MCF 10A (cell line): Measurements from ENCODE around the gene NOTCH2. TPM values are rescaled to one million over a fixed set of nuclear protein-coding genes. Genes with fewer than 3 reads are reported as not detected.

Experiments
- BruUV-seq: library from RNA; stranded (reverse); fragments of 400-500 nt; replicated peaks from 2 replicates; lab custom pipeline; 2021; lab: Mats Ljungman, UMichigan
- CTCF ChIA-PET: fragments of 300-600 bp; sonication (Branson Sonifier 250); formaldehyde crosslinking; extraction: SDS; loops from one replicate; lab custom pipeline; 2021; ENCODE audit warnings: antibody characterized with exemption, inconsistent platforms; lab: Yijun Ruan, JAX
- POLR2A ChIA-PET: fragments of 300-600, 350-650 bp; sonication (Branson Sonifier 250); formaldehyde crosslinking; extraction: SDS; loops from one replicate; lab custom pipeline; 2020; ENCODE audit warnings: antibody characterized with exemption, inconsistent platforms; lab: Yijun Ruan, JAX
- DNase-seq: peaks from one replicate; pipeline ENCODE4 v3.0.0-alpha.2; 2018; ENCODE audit not compliant: unreplicated experiment
- H3K27ac Mint-ChIP-seq: one replicate; pipeline ENCODE4 v1.8.0; 2022; ENCODE audit warnings: mild to moderate bottlenecking, low read depth, mixed read lengths; ENCODE audit not compliant: unreplicated experiment
- H3K27me3 Mint-ChIP-seq: one replicate; pipeline ENCODE4 v1.8.0; 2022; ENCODE audit warnings: mixed read lengths; ENCODE audit not compliant: insufficient read depth, unreplicated experiment
- H3K36me3 Mint-ChIP-seq: one replicate; pipeline ENCODE4 v1.8.0; 2022; ENCODE audit warnings: mild to moderate bottlenecking, moderate library complexity, mixed read lengths; ENCODE audit not compliant: insufficient read depth, unreplicated experiment
- H3K4me1 Mint-ChIP-seq: one replicate; pipeline ENCODE4 v1.8.0; 2022; ENCODE audit warnings: mixed read lengths; ENCODE audit not compliant: insufficient read depth, unreplicated experiment
- H3K4me3 Mint-ChIP-seq: one replicate; pipeline ENCODE4 v1.8.0; 2022; ENCODE audit warnings: mild to moderate bottlenecking, moderate library complexity, mixed read lengths; ENCODE audit not compliant: unreplicated experiment
- H3K9me3 Mint-ChIP-seq: one replicate; pipeline ENCODE4 v1.8.0; 2022; ENCODE audit warnings: mixed read lengths; ENCODE audit not compliant: unreplicated experiment
- intact Hi-C: fragments of 100-400 bp; cut with micrococcal nuclease; formaldehyde crosslinking; loops from 2 replicates; pipeline ENCODE4 v1.14.1; 2022
- total RNA-seq: library from RNA; stranded (reverse); gene quantifications from 2 replicates; pipeline ENCODE4 v1.2.3, GENCODE V29; 2022
- TF ChIP-seq, protein P1 (sequence below): fragments of 200-600 bp; IDR thresholded peaks from one replicate; pipeline ENCODE4 v1.8.0; 2022; ENCODE audit warnings: antibody characterized with exemption, mild to moderate bottlenecking; ENCODE audit not compliant: unreplicated experiment

NOTCH2 gene
- total RNA-seq, 1 experiment from 2014 or later: 128 TPM

DNA sequence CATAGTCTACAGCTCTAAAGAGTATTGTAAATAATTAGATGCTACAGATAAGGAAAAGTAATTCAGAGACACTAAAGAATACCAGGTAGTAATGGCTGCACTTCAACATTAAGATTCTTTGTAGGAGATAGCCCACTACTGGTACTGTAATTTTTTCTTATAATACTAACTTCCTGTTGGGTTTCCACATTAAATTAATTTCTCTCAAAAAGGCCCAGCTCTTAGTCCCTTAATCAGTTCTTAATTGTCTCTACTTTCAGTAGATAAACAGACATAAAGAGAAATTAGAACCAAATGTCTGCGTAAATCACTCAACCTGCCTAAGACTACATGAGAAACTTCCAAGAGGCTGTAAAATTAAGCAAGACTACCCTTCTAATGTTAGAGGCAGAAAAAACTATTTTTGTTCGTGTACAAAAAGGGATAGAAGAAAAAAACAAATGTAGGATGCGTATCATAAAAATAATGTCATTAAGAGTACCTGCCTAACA, 83.4 kb downstream of the NOTCH2 start:
- TF ChIP-seq, protein P1, sequence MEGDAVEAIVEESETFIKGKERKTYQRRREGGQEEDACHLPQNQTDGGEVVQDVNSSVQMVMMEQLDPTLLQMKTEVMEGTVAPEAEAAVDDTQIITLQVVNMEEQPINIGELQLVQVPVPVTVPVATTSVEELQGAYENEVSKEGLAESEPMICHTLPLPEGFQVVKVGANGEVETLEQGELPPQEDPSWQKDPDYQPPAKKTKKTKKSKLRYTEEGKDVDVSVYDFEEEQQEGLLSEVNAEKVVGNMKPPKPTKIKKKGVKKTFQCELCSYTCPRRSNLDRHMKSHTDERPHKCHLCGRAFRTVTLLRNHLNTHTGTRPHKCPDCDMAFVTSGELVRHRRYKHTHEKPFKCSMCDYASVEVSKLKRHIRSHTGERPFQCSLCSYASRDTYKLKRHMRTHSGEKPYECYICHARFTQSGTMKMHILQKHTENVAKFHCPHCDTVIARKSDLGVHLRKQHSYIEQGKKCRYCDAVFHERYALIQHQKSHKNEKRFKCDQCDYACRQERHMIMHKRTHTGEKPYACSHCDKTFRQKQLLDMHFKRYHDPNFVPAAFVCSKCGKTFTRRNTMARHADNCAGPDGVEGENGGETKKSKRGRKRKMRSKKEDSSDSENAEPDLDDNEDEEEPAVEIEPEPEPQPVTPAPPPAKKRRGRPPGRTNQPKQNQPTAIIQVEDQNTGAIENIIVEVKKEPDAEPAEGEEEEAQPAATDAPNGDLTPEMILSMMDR: no peak
- Mint-ChIP-seq H3K4me3 (no peak overlapping the region), H3K27me3 (no peaks in the 10 kb centered on the region), H3K4me1 (peaks cover 44% of the 10 kb centered on the region), H3K27ac (peak overlapping the region; percentile 91), H3K9me3 (no peaks in the 10 kb centered on the region), H3K36me3 (peaks cover 24% of the 10 kb centered on the region)
- BruUV-seq: no TSS peak
- ChIA-PET CTCF (no interaction called here), POLR2A (interaction anchor here (2.6 kb wide), 1 partner anchor 11 kb away, joined by 26 read pairs; no protein-coding TSS in a partner anchor)
- intact Hi-C loops: no loop called here
- DNase-seq: no peak

DNA sequence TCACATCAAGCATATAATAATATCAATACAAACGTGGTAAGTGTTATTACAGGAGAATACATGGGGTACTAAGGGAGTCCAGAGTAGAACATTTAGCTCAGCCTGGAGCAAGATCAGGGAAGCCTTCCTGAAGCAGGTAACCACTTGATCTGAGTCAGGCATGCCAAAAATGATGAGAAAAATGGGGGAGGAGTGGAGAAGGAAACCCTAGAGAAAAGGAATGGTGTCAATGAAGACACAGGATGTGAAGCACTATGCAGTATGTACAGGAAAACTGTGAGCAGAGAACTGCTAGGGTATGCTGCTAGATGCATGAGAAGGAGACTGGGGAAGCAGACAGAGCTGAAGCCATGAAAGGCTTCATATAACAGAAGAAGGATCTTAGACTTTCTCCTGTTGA, 84.7 kb downstream of the NOTCH2 start:
- H3K4me3 Mint-ChIP-seq: no peak overlapping the region
- no peaks in the 10 kb centered on the region for H3K9me3 Mint-ChIP-seq
- intact Hi-C loops: no loop called here

DNA sequence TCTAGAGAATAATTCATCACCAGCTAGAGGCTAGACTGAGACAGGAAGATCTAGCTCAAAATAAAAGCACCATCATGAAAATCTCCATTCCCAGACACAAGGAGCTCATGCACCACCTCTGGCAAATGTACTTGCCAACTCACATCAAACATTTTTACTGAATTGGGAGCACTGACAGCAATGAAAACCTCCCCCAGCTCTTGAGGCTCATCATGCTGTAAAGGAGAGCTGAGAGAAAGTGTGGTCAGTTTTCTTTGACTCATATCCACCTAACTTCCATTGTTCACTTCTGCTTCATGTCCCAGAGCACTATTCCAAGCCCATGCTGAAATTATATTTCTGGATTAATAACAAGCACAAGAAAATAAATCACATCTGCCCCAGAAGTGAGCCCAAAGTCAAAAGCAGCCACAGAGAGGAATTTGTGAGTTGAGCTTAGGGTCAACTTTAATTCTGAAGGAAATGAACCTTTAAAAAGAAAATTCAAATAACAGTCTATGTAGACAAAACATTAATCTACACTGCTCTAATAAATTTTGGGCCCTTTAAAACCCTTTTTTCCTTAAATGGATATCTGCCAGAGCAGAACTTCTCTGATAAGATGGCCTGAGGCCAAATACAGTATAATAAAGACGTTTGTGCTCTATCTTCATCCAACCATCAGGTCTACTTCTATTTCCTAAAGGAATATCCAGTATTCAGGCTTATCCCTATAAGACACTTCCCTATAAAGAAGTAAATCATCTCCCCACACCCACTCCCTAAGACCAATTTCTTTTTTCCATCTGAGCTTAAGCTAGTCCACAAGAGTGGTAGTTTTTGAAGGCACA, 87.3 kb downstream of the NOTCH2 start:
- Mint-ChIP-seq H3K4me1 (peaks cover 36% of the 10 kb centered on the region), H3K27ac (no peak overlapping the region)
- DNase-seq: no peak

More for the DNA sequence above, 84.7 kb downstream of the NOTCH2 start:
- DNase-seq: no peak
- CTCF ChIA-PET: interaction anchor here (1.1 kb wide), 1 partner anchor 16 kb away, joined by 4 read pairs; no protein-coding TSS in a partner anchor
- Mint-ChIP-seq H3K27ac (no peak overlapping the region), H3K27me3 (no peaks in the 10 kb centered on the region), H3K4me1 (peaks cover 44% of the 10 kb centered on the region), H3K36me3 (peaks cover 24% of the 10 kb centered on the region)
- TF ChIP-seq, protein P1: no peak
- POLR2A ChIA-PET: no interaction called here
- BruUV-seq: no TSS peak

DNA sequence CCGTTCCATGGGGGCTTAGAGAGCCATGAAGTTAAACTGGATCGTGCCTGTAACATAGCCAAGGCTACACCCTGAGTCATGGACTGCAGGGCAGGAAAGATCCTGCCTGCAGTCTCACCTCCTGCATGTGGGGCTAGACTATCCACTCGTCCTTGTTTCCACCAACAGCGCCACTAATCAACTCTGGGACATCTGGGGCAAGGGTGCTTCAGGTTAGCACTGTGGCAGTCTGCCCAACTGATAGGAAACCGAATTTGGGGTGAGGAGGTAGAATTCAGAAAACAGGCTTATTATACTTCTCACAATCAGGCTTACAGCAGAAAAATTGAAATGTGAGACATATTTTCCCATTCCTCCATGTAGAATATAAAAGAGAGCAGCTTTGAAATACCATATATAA, 88.0 kb downstream of the NOTCH2 start:
- intact Hi-C loops: no loop called here
- Mint-ChIP-seq H3K4me3 (no peak overlapping the region), H3K4me1 (peaks cover 29% of the 10 kb centered on the region)

More for the DNA sequence above, 87.3 kb downstream of the NOTCH2 start:
- Mint-ChIP-seq H3K36me3 (peaks cover 29% of the 10 kb centered on the region), H3K4me3 (no peak overlapping the region), H3K27me3 (no peaks in the 10 kb centered on the region), H3K9me3 (no peaks in the 10 kb centered on the region)
- intact Hi-C loops: no loop called here
- TF ChIP-seq, protein P1: no peak
- ChIA-PET CTCF (interaction anchor here (0.6 to 2.2 kb wide), 2 partner anchors 14 to 39 kb away, joined by 4 to 6 read pairs; no protein-coding TSS in a partner anchor), POLR2A (no interaction called here)
- no TSS peak for BruUV-seq

More for the DNA sequence above, 88.0 kb downstream of the NOTCH2 start:
- BruUV-seq: no TSS peak
- ChIA-PET CTCF (interaction anchor here (0.6 to 2.2 kb wide), 2 partner anchors 13 to 237 kb away, joined by 3 to 6 read pairs; no protein-coding TSS in a partner anchor), POLR2A (no interaction called here)
- Mint-ChIP-seq H3K9me3 (no peaks in the 10 kb centered on the region), H3K27ac (no peak overlapping the region), H3K27me3 (no peaks in the 10 kb centered on the region), H3K36me3 (peaks cover 22% of the 10 kb centered on the region)
- TF ChIP-seq, protein P1: no peak
- DNase-seq: no peak
